AG09319 (cell line): ENCODE measurements around the gene CLRN1.

Experiments
- DNase-seq: peaks from one replicate; pipeline ENCODE4 v3.0.0-alpha.2; 2010; ENCODE audit warnings: low read depth; ENCODE audit errors: extremely low read depth
- CTCF ChIP-seq: IDR thresholded peaks from 2 replicates; pipeline ENCODE4 v1.5.1; 2011; ENCODE audit warnings: low read depth, mild to moderate bottlenecking, inconsistent platforms, low read length, moderate library complexity

CLRN1 gene

GRCh38 chr3:150876611-150877265 is 95.8 kb downstream of the CLRN1 start:
- TF ChIP-seq CTCF = no peak
- no peak for DNase-seq
